Caco-2 (cell line): Measurements from ENCODE around the gene NARF. TPM values are rescaled to one million over a fixed set of nuclear protein-coding genes. Genes with fewer than 3 reads are reported as not detected.

Source experiments
- BruUV-seq: library from RNA; stranded (reverse); fragments of 400-500 nt; replicated peaks from 2 replicates; lab custom pipeline; 2021; lab: Mats Ljungman, UMichigan
- CTCF ChIA-PET: fragments of 300-600 bp; sonication (Branson Sonifier 250); formaldehyde crosslinking; loops from one replicate; lab custom pipeline; 2022; ENCODE audit warnings: antibody characterized with exemption; lab: Charles Lee
- POLR2A ChIA-PET: fragments of 300-600 bp; sonication (Branson Sonifier 250); formaldehyde crosslinking; loops from one replicate; lab custom pipeline; 2022; ENCODE audit warnings: antibody characterized with exemption; lab: Charles Lee
- DNase-seq, 2 experiments: peaks; one replicate each; pipeline versions ENCODE4 v3.0.0 to v3.0.0-alpha.2; 2020 to 2022
- H3K27me3 ChIP-seq: replicated peaks from 2 replicates; pipeline ENCODE4 v1.6.0; 2011; ENCODE audit warnings: low read length; ENCODE audit not compliant: control insufficient read depth, insufficient read depth
- H3K36me3 ChIP-seq: 2 replicates; pipeline ENCODE4 v1.5.1; 2011; ENCODE audit warnings: low read length; ENCODE audit not compliant: control insufficient read depth, insufficient read depth
- H3K4me1 ChIP-seq: fragments of 250-450 bp; sonication (Bioruptor Pico); 2 replicates; pipeline ENCODE4 v1.5.1; 2020; ENCODE audit warnings: mild to moderate bottlenecking
- H3K4me3 ChIP-seq: 2 replicates; pipeline ENCODE4 v1.5.1; 2011; ENCODE audit warnings: low read depth, mild to moderate bottlenecking, control low read depth, low read length
- H3K9me3 ChIP-seq: fragments of 250-450 bp; sonication (Bioruptor Pico); 2 replicates; pipeline ENCODE4 v1.5.1; 2020; ENCODE audit warnings: mild to moderate bottlenecking, moderate library complexity
- H3K27ac Mint-ChIP-seq: one replicate; pipeline ENCODE4 v1.8.0; 2022; ENCODE audit warnings: mixed read lengths; ENCODE audit not compliant: unreplicated experiment
- H3K27me3 Mint-ChIP-seq: one replicate; pipeline ENCODE4 v1.8.0; 2022; ENCODE audit warnings: mixed read lengths; ENCODE audit not compliant: insufficient read depth, unreplicated experiment
- H3K36me3 Mint-ChIP-seq: one replicate; pipeline ENCODE4 v1.8.0; 2022; ENCODE audit warnings: mild to moderate bottlenecking, mixed read lengths; ENCODE audit not compliant: insufficient read depth, unreplicated experiment
- H3K4me1 Mint-ChIP-seq: one replicate; pipeline ENCODE4 v1.8.0; 2022; ENCODE audit warnings: low read depth, mixed read lengths; ENCODE audit not compliant: unreplicated experiment
- H3K4me3 Mint-ChIP-seq: one replicate; pipeline ENCODE4 v1.8.0; 2022; ENCODE audit warnings: mild to moderate bottlenecking, moderate library complexity, mixed read lengths; ENCODE audit not compliant: unreplicated experiment
- H3K9me3 Mint-ChIP-seq: one replicate; pipeline ENCODE4 v1.8.0; 2022; ENCODE audit warnings: mixed read lengths; ENCODE audit not compliant: unreplicated experiment
- intact Hi-C: fragments of 100-400 bp; cut with micrococcal nuclease; formaldehyde crosslinking; loops from one replicate; pipeline ENCODE4 v1.10.0; 2022; ENCODE audit not compliant: unreplicated experiment
- total RNA-seq: library from RNA; stranded (reverse); gene quantifications from 2 replicates; pipeline ENCODE4 v1.2.3, GENCODE V29; 2022
- TF ChIP-seq, protein P1 (sequence below), 2 experiments: fragments of 200-600 bp in 1 of 2; IDR thresholded peaks; 1 replicate in 1 of 2; 2 replicates in 1 of 2; pipeline versions ENCODE4 v1.5.1 to v1.8.0; 2011 to 2022; ENCODE audit warnings: antibody characterized with exemption in 1 of 2, control low read depth in 1 of 2, inconsistent platforms in 1 of 2, low read depth in 1 of 2, low read length in 1 of 2, mild to moderate bottlenecking in 1 of 2, moderate library complexity in 1 of 2; ENCODE audit not compliant: insufficient read depth in 1 of 2, severe bottlenecking in 1 of 2, unreplicated experiment in 1 of 2

NARF gene
- total RNA-seq, 1 experiment from 2014 or later: 62.1 TPM

- Mint-ChIP-seq H3K27ac (no peak overlapping the region), H3K4me3 (no peak overlapping the region), H3K36me3 (peaks cover 20% of the 10 kb centered on the region), H3K9me3 (no peaks in the 10 kb centered on the region), H3K27me3 (no peaks in the 10 kb centered on the region), H3K4me1 (no peaks in the 10 kb centered on the region)
- TF ChIP-seq, protein P1, sequence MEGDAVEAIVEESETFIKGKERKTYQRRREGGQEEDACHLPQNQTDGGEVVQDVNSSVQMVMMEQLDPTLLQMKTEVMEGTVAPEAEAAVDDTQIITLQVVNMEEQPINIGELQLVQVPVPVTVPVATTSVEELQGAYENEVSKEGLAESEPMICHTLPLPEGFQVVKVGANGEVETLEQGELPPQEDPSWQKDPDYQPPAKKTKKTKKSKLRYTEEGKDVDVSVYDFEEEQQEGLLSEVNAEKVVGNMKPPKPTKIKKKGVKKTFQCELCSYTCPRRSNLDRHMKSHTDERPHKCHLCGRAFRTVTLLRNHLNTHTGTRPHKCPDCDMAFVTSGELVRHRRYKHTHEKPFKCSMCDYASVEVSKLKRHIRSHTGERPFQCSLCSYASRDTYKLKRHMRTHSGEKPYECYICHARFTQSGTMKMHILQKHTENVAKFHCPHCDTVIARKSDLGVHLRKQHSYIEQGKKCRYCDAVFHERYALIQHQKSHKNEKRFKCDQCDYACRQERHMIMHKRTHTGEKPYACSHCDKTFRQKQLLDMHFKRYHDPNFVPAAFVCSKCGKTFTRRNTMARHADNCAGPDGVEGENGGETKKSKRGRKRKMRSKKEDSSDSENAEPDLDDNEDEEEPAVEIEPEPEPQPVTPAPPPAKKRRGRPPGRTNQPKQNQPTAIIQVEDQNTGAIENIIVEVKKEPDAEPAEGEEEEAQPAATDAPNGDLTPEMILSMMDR (IDR thresholded peaks at IDR 0.05; ENCODE audit: insufficient read depth in 1 of 2, low read depth in 1 of 2, low read length in 1 of 2, severe bottlenecking in 1 of 2, unreplicated experiment in 1 of 2): no peak
- H3K4me3 ChIP-seq: no peak overlapping the region
- no TSS peak for BruUV-seq
- ChIA-PET POLR2A (no interaction called here), CTCF (interaction anchor here (0.5 kb wide), 1 partner anchor 373 kb away, joined by 3 read pairs; no protein-coding TSS in a partner anchor)
- intact Hi-C loops: no loop called here
- DNase-seq: no peak
- H3K27me3 ChIP-seq: no peaks in the 10 kb centered on the region
- H3K36me3 ChIP-seq: no peaks in the 10 kb centered on the region
- no peaks in the 10 kb centered on the region for H3K9me3 ChIP-seq
- H3K4me1 ChIP-seq: no peaks in the 10 kb centered on the region
These were observed 22.6 kb upstream of the NARF start for GRCh38 chr17:82435601-82436583.

DNA sequence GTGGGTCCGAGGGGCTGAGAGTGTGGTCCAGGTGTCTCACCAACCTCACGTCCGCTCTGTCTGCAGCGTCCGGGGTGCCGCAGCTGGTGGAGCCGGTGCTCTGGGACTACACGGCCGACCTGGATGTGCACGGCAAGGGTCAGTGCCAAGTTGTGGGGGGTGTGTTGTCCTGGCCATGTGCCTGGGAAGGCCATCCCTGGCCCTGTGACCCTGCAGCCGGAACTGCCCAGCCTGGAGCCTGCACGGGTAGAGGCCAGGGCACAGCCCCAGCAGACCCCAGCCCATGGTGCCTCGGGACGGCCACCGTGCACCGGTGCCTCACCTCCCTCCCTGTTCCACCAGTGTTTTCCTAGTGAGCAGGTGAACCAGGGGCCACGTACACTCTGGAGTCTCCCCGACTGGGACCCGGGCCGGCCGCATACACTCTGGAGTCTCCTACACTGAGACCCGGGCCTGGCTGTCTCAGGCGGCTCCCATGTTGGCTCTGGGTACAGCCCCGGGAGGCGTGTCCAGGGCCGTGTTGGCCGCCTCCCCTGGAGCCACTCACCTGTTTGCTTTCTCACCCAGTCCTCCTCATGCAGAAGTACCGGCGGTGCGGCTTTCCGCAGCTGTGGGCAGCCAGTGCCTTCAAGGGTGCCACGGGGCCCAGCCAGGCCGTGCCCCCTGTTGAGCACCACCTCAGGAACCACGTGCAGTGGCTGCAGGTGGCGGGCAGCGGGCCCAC, 21.8 kb upstream of the NARF start:
- no TSS peak for BruUV-seq
- ChIA-PET CTCF (no interaction called here), POLR2A (no interaction called here)

GRCh38 chr17:82437325-82437668, 21.2 kb upstream of the NARF start:
- peaks cover 33% of the 10 kb centered on the region for H3K36me3 Mint-ChIP-seq
- Histone ChIP-seq H3K9me3 (no peaks in the 10 kb centered on the region), H3K4me1 (no peaks in the 10 kb centered on the region), H3K36me3 (no peaks in the 10 kb centered on the region; the same call in 1 of the 2 replicates), H3K27me3 (no peaks in the 10 kb centered on the region), H3K4me3 (no peak overlapping the region)
- POLR2A ChIA-PET: no interaction called here
- no peak overlapping the region for H3K27ac Mint-ChIP-seq
- BruUV-seq: no TSS peak
- DNase-seq: no peak
- CTCF ChIA-PET: no interaction called here
- no peak overlapping the region for H3K4me3 Mint-ChIP-seq
- no peaks in the 10 kb centered on the region for H3K4me1 Mint-ChIP-seq
- intact Hi-C loops: no loop called here
- TF ChIP-seq, protein P1 (IDR thresholded peaks at IDR 0.05; ENCODE audit: insufficient read depth in 1 of 2, low read depth in 1 of 2, low read length in 1 of 2, severe bottlenecking in 1 of 2, unreplicated experiment in 1 of 2): no peak
- H3K9me3 Mint-ChIP-seq: no peaks in the 10 kb centered on the region
- H3K27me3 Mint-ChIP-seq: no peaks in the 10 kb centered on the region

More for the DNA sequence above, 21.8 kb upstream of the NARF start:
- Histone ChIP-seq H3K4me1 (no peaks in the 10 kb centered on the region), H3K4me3 (no peak overlapping the region), H3K27me3 (no peaks in the 10 kb centered on the region), H3K9me3 (no peaks in the 10 kb centered on the region), H3K36me3 (no peaks in the 10 kb centered on the region)
- Mint-ChIP-seq H3K9me3 (no peaks in the 10 kb centered on the region), H3K27me3 (no peaks in the 10 kb centered on the region), H3K4me1 (no peaks in the 10 kb centered on the region), H3K27ac (no peak overlapping the region), H3K4me3 (no peak overlapping the region), H3K36me3 (peaks cover 28% of the 10 kb centered on the region)
- DNase-seq: no peak
- intact Hi-C loops: no loop called here
- TF ChIP-seq, protein P1 (IDR thresholded peaks at IDR 0.05; ENCODE audit: insufficient read depth in 1 of 2, low read depth in 1 of 2, low read length in 1 of 2, severe bottlenecking in 1 of 2, unreplicated experiment in 1 of 2): no peak
